CD4-positive, alpha-beta memory T cell (primary cell): ENCODE results near the gene PALMD. TPM values are rescaled to one million over a fixed set of nuclear protein-coding genes. Genes with fewer than 3 reads are reported as not detected.

Experiments used
- CTCF ChIA-PET: fragments of 350-600 bp; sonication (Branson Sonifier 250); formaldehyde crosslinking; loops from one replicate; lab custom pipeline; 2021; ENCODE audit warnings: inconsistent platforms; ENCODE audit not compliant: partially characterized antibody; lab: Charles Lee
- POLR2A ChIA-PET: fragments of 350-600 bp; sonication (Branson Sonifier 250); formaldehyde crosslinking; loops from one replicate; lab custom pipeline; 2021; ENCODE audit not compliant: partially characterized antibody; lab: Charles Lee
- DNase-seq, 5 donors: peaks; one replicate each; pipeline versions ENCODE4 v3.0.0 to v3.0.0-alpha.2; 2020 to 2022; ENCODE audit warnings: mixed read lengths in 1 of 5
- H3K27ac ChIP-seq: one replicate; pipeline ENCODE4 v1.7.0; 2013; ENCODE audit warnings: low read depth, low read length
- H3K27me3 ChIP-seq: 2 replicates; pipeline ENCODE4 v1.7.0; 2013; ENCODE audit warnings: mild to moderate bottlenecking, low read length, moderate library complexity; ENCODE audit not compliant: insufficient read depth
- H3K36me3 ChIP-seq: 2 replicates; pipeline ENCODE4 v1.7.0; 2013; ENCODE audit warnings: mild to moderate bottlenecking, low read length, moderate library complexity; ENCODE audit not compliant: insufficient read depth
- H3K4me1 ChIP-seq: 2 replicates; pipeline ENCODE4 v1.7.0; 2013; ENCODE audit warnings: mild to moderate bottlenecking, low read length, moderate library complexity; ENCODE audit not compliant: insufficient read depth
- H3K4me3 ChIP-seq, 2 donors: one replicate each; pipeline ENCODE4 v1.7.0; 2013; ENCODE audit warnings: low read length in 2 of 2, mild to moderate bottlenecking in 1 of 2
- H3K9me3 ChIP-seq, 2 donors: one replicate each; pipeline ENCODE4 v1.7.0; 2013; ENCODE audit warnings: low read length in 2 of 2, control low read depth in 1 of 2; ENCODE audit not compliant: control insufficient read depth in 1 of 2
- H3K27ac Mint-ChIP-seq, 7 donors: one replicate each; pipeline ENCODE4 v1.8.0; 2020 to 2021; ENCODE audit warnings: mixed read lengths in 7 of 7, mild to moderate bottlenecking in 6 of 7, inconsistent platforms in 3 of 7, moderate library complexity in 3 of 7
- H3K27me3 Mint-ChIP-seq, 2 donors: one replicate each; pipeline ENCODE4 v1.8.0; 2020 to 2021; ENCODE audit warnings: mixed read lengths in 2 of 2
- H3K36me3 Mint-ChIP-seq, 2 donors: one replicate each; pipeline ENCODE4 v1.8.0; 2020 to 2021; ENCODE audit warnings: mixed read lengths in 2 of 2, inconsistent platforms in 1 of 2, mild to moderate bottlenecking in 1 of 2
- H3K4me1 Mint-ChIP-seq, 4 donors: one replicate each; pipeline ENCODE4 v1.8.0; 2020 to 2021; ENCODE audit warnings: mixed read lengths in 4 of 4, mild to moderate bottlenecking in 1 of 4
- H3K4me3 Mint-ChIP-seq, 8 donors: one replicate each; pipeline ENCODE4 v1.8.0; 2020 to 2021; ENCODE audit warnings: mixed read lengths in 8 of 8, mild to moderate bottlenecking in 7 of 8, moderate library complexity in 6 of 8, inconsistent platforms in 3 of 8
- H3K9me3 Mint-ChIP-seq, 8 donors: one replicate each; pipeline ENCODE4 v1.8.0; 2020 to 2021; ENCODE audit warnings: mixed read lengths in 8 of 8, mild to moderate bottlenecking in 5 of 8, inconsistent platforms in 3 of 8, moderate library complexity in 1 of 8
- intact Hi-C: fragments of 100-400 bp; cut with micrococcal nuclease; formaldehyde crosslinking; loops from one replicate; pipeline ENCODE4 v1.15.1; 2023
- polyA plus RNA-seq, 2 donors: library from polyadenylated mRNA; unstranded; fragments of 300-500 nt; fragmentation: Illumina TruSeq; gene quantifications; one replicate each; pipeline ENCODE4 v1.2.3, GENCODE V29; 2021
- total RNA-seq, 2 experiments: library from RNA; stranded (reverse); gene quantifications; one replicate each; pipeline ENCODE4 v1.2.3, GENCODE V29; 2021

The PALMD gene
- total and polyA plus RNA-seq, 4 experiments from 2014 or later: not detected

DNA sequence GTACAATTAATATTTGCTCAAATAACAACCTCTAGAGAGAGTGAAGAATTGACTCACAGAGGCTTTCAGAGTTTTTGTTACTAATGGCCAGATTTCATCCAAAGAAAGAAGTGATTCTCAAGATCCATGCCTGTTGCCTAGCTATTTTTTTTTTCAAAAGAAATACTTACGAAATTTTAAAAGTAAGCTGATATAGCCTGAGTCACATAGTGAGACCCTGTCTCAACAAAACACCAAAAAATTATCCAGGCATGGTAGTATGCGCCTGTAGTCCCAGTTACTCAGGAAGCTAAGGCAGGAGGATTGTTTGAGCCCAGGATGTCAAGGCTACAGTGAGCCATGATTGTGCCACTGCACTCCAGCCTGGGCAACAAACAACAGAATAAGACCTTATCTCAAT, 14.6 kb downstream of the PALMD start:
- intact Hi-C loops: no loop called here
- H3K27ac Mint-ChIP-seq: no peak overlapping the region

DNA sequence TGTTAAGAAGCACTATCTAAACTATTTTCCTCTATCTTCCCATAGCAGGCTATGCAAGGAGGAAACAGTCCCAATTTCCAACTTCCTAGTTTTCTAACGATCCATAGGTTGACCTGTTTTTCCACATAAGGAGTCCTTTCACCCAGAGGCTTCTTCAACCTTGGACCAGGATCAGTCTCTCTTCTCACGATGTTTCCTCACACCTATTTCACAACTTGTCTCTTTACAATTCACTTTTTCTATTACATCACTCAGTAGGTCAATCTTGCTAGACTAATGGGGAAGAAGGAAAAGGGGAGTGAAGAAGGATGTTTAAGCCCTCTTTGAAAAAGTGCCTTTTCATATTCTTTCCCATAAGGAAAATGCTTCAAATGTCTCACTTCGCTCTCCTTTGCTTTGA, 15.9 kb downstream of the PALMD start:
- DNase-seq: no peak
- CTCF ChIA-PET: interaction anchor here (1.8 kb wide), 1 partner anchor 28 kb away, joined by 4 read pairs; no protein-coding TSS in a partner anchor
- no peaks in the 10 kb centered on the region for H3K27me3 ChIP-seq
- Mint-ChIP-seq H3K27me3 (peaks cover 0 to 3% of the 10 kb centered on the region in 2 donors), H3K4me3 (no peak overlapping the region), H3K27ac (no peak overlapping the region), H3K36me3 (no peaks in the 10 kb centered on the region), H3K4me1 (no peaks in the 10 kb centered on the region), H3K9me3 (no peaks in the 10 kb centered on the region)
- no peaks in the 10 kb centered on the region for H3K9me3 ChIP-seq
- no peak overlapping the region for H3K27ac ChIP-seq
- H3K4me1 ChIP-seq: no peaks in the 10 kb centered on the region
- no peaks in the 10 kb centered on the region for H3K36me3 ChIP-seq
- intact Hi-C loops: no loop called here
- H3K4me3 ChIP-seq: no peak overlapping the region
- POLR2A ChIA-PET: interaction anchor here (0.6 kb wide), 1 partner anchor 11 kb away, joined by 3 read pairs; no protein-coding TSS in a partner anchor

More for the DNA sequence above, 14.6 kb downstream of the PALMD start:
- Histone ChIP-seq H3K9me3 (no peaks in the 10 kb centered on the region), H3K4me1 (no peaks in the 10 kb centered on the region), H3K27ac (no peak overlapping the region), H3K4me3 (no peak overlapping the region), H3K27me3 (no peaks in the 10 kb centered on the region), H3K36me3 (no peaks in the 10 kb centered on the region)
- DNase-seq: no peak
- H3K4me1 Mint-ChIP-seq: no peaks in the 10 kb centered on the region
- ChIA-PET CTCF (no interaction called here), POLR2A (no interaction called here)
- H3K27me3 Mint-ChIP-seq: peaks cover 0 to 3% of the 10 kb centered on the region in 2 donors
- no peaks in the 10 kb centered on the region for H3K9me3 Mint-ChIP-seq
- H3K4me3 Mint-ChIP-seq: no peak overlapping the region
- no peaks in the 10 kb centered on the region for H3K36me3 Mint-ChIP-seq

- Histone ChIP-seq H3K36me3 (no peaks in the 10 kb centered on the region), H3K4me1 (no peaks in the 10 kb centered on the region), H3K4me3 (no peak overlapping the region), H3K27ac (no peak overlapping the region), H3K9me3 (no peaks in the 10 kb centered on the region), H3K27me3 (no peaks in the 10 kb centered on the region)
- Mint-ChIP-seq H3K4me1 (no peaks in the 10 kb centered on the region), H3K4me3 (no peak overlapping the region), H3K27ac (no peak overlapping the region), H3K36me3 (no peaks in the 10 kb centered on the region), H3K27me3 (peaks cover 0 to 3% of the 10 kb centered on the region in 2 donors), H3K9me3 (no peaks in the 10 kb centered on the region)
- no peak for DNase-seq
- POLR2A ChIA-PET: no interaction called here
- intact Hi-C loops: no loop called here
- CTCF ChIA-PET: interaction anchor here (1.8 kb wide), 1 partner anchor 27 kb away, joined by 4 read pairs; no protein-coding TSS in a partner anchor
Observed at GRCh38 chr1:99662539-99663080, 16.7 kb downstream of the PALMD start.

GRCh38 chr1:99663501-99663900, 17.6 kb downstream of the PALMD start:
- no peaks in the 10 kb centered on the region for H3K27me3 ChIP-seq
- Mint-ChIP-seq H3K4me3 (no peak overlapping the region), H3K27ac (no peak overlapping the region), H3K36me3 (no peaks in the 10 kb centered on the region), H3K27me3 (peaks cover 0 to 3% of the 10 kb centered on the region in 2 donors), H3K4me1 (no peaks in the 10 kb centered on the region), H3K9me3 (no peaks in the 10 kb centered on the region)
- H3K4me3 ChIP-seq: no peak overlapping the region
- no peak overlapping the region for H3K27ac ChIP-seq
- DNase-seq: no peak
- H3K4me1 ChIP-seq: no peaks in the 10 kb centered on the region
- CTCF ChIA-PET: no interaction called here
- H3K9me3 ChIP-seq: no peaks in the 10 kb centered on the region
- intact Hi-C loops: no loop called here
- no peaks in the 10 kb centered on the region for H3K36me3 ChIP-seq
- POLR2A ChIA-PET: no interaction called here

GRCh38 chr1:99665212-99665611, 19.3 kb downstream of the PALMD start:
- Mint-ChIP-seq H3K4me3 (no peak overlapping the region), H3K4me1 (no peaks in the 10 kb centered on the region), H3K27ac (no peak overlapping the region), H3K36me3 (no peaks in the 10 kb centered on the region), H3K27me3 (peaks cover 0 to 4% of the 10 kb centered on the region in 2 donors), H3K9me3 (no peaks in the 10 kb centered on the region)
- POLR2A ChIA-PET: no interaction called here
- intact Hi-C loops: no loop called here
- no peak overlapping the region for H3K27ac ChIP-seq
- H3K4me3 ChIP-seq: no peak overlapping the region
- no peak for DNase-seq
- no peaks in the 10 kb centered on the region for H3K4me1 ChIP-seq
- no peaks in the 10 kb centered on the region for H3K27me3 ChIP-seq
- H3K9me3 ChIP-seq: no peaks in the 10 kb centered on the region
- no peaks in the 10 kb centered on the region for H3K36me3 ChIP-seq
- CTCF ChIA-PET: no interaction called here

DNA sequence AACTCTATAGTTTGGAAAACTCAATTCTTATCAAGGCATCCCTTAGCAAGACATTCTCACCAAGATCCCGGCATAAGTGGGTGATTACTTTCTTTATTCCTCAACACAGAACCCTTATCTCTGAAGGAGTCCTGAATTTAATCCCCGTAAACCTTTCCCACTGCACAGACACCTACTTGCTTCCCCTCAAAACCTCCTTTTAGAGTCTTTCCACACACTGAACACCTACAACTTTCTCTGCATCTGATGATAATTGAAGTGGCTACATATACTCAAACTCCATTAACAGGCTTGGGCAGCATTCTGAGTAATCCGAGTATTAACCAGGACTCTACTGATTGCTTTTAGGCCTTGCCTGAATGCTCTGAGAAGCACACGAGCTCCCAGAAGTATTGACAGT, 23.5 kb downstream of the PALMD start:
- H3K4me3 ChIP-seq: no peak overlapping the region
- Mint-ChIP-seq H3K4me3 (no peak overlapping the region), H3K4me1 (no peaks in the 10 kb centered on the region), H3K27ac (no peak overlapping the region), H3K27me3 (peaks cover 7 to 13% of the 10 kb centered on the region in 2 donors), H3K9me3 (no peaks in the 10 kb centered on the region), H3K36me3 (no peaks in the 10 kb centered on the region)
- no peak for DNase-seq
- no peaks in the 10 kb centered on the region for H3K27me3 ChIP-seq
- no peaks in the 10 kb centered on the region for H3K9me3 ChIP-seq
- intact Hi-C loops: no loop called here
- CTCF ChIA-PET: no interaction called here
- H3K36me3 ChIP-seq: no peaks in the 10 kb centered on the region
- no peak overlapping the region for H3K27ac ChIP-seq
- H3K4me1 ChIP-seq: no peaks in the 10 kb centered on the region
- POLR2A ChIA-PET: no interaction called here

GRCh38 chr1:99669821-99670220, 23.9 kb downstream of the PALMD start:
- DNase-seq: no peak
- H3K4me1 ChIP-seq: no peaks in the 10 kb centered on the region
- POLR2A ChIA-PET: no interaction called here
- H3K9me3 ChIP-seq: no peaks in the 10 kb centered on the region
- no peak overlapping the region for H3K27ac Mint-ChIP-seq
- no peaks in the 10 kb centered on the region for H3K27me3 ChIP-seq
- H3K4me1 Mint-ChIP-seq: no peaks in the 10 kb centered on the region
- H3K36me3 Mint-ChIP-seq: no peaks in the 10 kb centered on the region
- H3K9me3 Mint-ChIP-seq: no peaks in the 10 kb centered on the region
- H3K27ac ChIP-seq: no peak overlapping the region
- no peaks in the 10 kb centered on the region for H3K36me3 ChIP-seq
- no peak overlapping the region for H3K4me3 ChIP-seq
- intact Hi-C loops: no loop called here
- H3K27me3 Mint-ChIP-seq: peaks cover 7 to 13% of the 10 kb centered on the region in 2 donors
- H3K4me3 Mint-ChIP-seq: no peak overlapping the region
- CTCF ChIA-PET: no interaction called here
